AG09319 (cell line): ENCODE results near the gene TBC1D2B.

Experiments
- DNase-seq: peaks from one replicate; pipeline ENCODE4 v3.0.0-alpha.2; 2010; ENCODE audit warnings: low read depth; ENCODE audit errors: extremely low read depth
- TF ChIP-seq, protein P1 (sequence below): IDR thresholded peaks from 2 replicates; pipeline ENCODE4 v1.5.1; 2011; ENCODE audit warnings: low read depth, mild to moderate bottlenecking, inconsistent platforms, low read length, moderate library complexity

The TBC1D2B gene

DNA sequence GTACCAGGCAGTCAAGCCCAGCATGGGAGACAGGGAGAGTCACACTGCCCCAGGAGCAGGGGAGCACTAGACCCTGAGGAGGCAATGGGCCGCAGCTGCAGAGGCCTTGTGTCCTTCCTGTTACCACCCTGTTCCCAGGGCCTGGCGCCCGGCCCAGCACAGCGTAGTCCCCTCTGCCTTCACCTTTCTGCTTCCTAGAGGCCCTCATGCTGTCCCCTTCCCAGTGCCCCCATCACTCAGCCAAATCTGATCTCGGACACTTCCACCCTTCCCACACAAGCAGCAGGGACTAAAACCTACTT is 6.9 kb upstream of the TBC1D2B start:
- TF ChIP-seq, protein P1, sequence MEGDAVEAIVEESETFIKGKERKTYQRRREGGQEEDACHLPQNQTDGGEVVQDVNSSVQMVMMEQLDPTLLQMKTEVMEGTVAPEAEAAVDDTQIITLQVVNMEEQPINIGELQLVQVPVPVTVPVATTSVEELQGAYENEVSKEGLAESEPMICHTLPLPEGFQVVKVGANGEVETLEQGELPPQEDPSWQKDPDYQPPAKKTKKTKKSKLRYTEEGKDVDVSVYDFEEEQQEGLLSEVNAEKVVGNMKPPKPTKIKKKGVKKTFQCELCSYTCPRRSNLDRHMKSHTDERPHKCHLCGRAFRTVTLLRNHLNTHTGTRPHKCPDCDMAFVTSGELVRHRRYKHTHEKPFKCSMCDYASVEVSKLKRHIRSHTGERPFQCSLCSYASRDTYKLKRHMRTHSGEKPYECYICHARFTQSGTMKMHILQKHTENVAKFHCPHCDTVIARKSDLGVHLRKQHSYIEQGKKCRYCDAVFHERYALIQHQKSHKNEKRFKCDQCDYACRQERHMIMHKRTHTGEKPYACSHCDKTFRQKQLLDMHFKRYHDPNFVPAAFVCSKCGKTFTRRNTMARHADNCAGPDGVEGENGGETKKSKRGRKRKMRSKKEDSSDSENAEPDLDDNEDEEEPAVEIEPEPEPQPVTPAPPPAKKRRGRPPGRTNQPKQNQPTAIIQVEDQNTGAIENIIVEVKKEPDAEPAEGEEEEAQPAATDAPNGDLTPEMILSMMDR: no peak
- DNase-seq: no peak

DNA sequence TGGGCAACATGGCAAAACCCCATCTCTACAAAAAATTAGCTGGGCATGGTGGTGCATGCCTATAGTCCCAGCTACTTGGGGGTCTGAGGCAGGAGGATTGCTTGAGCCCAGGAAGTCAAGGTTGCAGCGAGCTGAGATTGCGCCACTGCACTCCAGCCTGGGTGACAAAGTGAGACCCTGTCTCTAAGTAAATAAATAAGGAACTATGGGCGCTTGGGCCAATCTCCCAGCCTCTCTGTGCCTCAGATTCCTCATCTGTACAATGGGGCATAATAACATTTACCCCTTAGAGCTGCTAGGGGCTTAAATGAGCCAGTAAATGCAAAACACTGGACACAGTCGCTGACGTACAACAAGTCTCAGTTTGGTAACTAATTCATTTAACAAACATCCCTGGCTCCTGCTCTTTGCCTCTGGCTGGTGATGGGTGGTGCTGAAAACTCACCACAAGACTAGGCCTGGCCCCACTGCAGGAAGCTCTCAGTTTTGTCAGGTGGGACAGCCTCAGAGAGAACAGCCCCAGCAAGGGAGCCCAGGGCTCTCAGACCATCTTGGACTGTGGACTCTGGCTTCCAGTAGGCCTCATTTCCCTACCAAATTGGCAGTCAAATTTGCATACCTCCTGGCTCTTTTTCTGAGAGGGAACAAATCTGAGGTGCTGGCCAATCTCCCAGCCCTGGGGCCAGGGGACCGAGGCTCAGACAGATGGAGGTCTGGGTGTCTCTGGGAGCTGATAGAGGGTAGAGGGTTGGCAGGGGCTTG is 6.4 kb upstream of the TBC1D2B start:
- TF ChIP-seq, protein P1: no peak
- DNase-seq: no peak

DNA sequence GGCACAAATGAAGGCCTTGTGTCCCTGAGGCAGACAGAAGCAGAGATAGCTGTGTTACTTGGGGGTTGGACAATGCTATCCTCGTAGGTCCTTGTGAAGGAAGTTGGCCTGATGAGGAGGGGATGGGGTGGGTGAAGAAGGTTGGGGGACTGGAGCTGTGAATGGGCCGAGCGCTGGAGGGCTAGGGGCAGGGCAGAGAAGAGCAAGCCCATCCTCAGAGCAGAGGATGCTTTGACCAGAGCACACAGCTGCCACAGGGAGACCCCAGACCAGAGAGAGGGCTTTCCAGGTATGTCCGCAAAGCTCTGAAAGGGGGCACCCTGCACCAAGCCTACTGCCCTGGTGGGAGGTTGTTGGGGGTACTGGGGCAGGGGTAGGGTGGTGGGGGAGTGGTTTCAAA is 5.7 kb upstream of the TBC1D2B start:
- TF ChIP-seq, protein P1: no peak
- DNase-seq: no peak

DNA sequence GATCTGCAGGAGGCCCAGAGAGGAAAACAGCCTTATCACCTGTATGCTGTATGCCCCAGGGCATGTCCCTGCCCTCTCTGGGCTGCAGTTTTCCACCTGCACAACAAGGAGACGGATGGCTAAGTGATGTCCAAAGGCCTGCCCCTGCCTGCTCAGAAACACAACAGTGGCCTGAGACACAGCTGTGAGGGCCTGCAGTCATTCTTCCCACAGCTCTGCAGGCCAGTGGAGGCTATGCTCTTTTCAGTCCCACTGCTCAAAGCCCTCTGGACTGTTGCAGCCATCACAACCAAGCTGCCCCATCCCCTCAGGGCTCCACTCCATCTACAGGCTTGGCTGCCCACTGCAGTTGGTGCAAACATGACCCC is 5.2 kb upstream of the TBC1D2B start:
- DNase-seq: no peak
- TF ChIP-seq, protein P1: no peak

DNA sequence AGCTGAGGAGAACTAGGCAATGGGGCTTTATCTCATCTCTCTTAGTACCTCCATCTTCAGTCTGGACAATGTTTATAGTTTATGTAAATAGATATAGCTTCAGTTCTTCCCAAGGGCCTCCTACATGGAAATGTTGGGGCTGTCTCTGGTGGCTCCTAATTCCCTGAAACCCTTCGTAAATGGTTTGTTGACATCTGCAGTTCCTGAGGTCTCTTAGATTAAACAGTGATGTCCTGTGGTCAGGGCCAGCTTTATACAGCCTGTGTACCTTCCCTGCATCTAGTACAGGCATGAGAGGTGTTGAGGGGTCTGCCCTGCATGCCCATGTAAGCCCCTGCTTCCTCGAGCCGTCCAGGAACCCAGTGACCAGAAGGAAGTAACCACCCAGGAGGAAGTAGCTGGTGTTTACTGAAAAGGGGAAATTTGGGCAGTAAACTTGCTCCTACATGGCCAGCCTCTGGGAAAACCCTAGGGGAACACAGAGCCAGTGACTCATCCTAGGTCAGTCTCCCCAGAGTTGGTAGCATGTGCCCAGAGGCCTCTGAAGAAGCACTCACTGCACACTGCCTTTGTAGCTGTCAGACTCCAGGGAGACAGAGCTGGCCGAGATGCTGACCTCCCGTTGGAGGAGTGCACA is 4.7 kb upstream of the TBC1D2B start:
- TF ChIP-seq, protein P1: no peak
- no peak for DNase-seq

DNA sequence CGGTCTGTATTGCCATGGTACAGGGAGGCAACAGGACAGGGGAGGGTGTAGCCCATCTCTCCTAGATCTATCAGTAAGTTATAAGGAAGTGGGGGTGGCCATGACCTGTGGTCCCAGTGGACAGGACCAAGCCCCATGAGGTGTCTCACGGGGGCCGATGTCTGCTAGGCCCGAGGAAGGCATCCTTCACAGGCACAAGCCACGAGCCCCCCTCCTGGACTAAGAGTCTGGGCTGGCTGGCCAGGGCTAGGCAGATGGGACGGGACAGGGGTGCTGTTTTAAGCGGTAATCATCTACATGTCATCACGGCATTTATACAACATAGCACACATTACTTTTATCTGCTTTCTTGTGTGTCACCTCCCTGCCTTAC is 2.6 kb upstream of the TBC1D2B start:
- TF ChIP-seq, protein P1: no peak
- no peak for DNase-seq

DNA sequence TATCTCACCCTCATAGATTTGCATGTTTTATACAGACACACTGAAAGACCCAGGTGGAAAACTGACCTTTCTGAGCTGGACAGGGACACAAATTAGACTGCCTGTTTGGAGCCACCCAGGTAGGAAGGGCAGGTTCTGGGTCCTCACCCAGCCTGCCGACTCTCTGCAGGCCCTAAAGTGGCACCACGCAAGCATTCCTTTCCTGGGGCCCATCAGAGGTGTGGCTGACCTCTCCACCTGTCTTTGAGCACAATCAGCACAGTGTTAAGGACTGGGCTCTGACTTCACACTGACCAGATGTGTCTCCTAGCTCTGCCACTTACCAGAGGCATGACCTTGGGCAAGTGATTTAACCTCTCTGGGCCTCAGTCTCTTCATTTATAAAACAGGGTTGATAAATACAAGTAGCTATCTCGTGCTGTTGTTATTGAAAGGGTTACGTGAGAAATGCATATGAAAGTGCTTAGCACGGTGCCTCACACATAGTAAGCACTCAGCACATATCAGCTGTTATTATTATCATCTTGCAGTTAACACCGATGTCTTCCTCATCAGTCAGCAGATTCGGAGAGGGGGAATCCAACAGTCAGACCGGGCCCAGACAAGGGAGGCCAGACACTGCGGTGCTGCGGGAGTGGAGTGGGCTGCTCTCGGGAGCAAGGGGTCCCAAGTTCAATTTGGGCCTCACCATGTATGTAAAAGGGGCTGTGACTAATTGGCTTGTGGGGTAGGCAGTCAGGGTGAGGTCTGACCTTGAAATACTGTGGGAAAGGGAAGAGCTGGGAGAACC is 2.0 kb upstream of the TBC1D2B start:
- TF ChIP-seq, protein P1: no peak
- no peak for DNase-seq
